Liver (tissue), 3 donors: Measurements from ENCODE around the gene PTPRB.
A peak's percentile ranks its signal among the peaks of the same experiment; 100 is the strongest.

Source experiments
- ATF3 ChIP-seq: IDR thresholded peaks from 2 replicates; pipeline ENCODE4 v1.6.1; 2016; ENCODE audit warnings: antibody characterized with exemption
- CTCF ChIP-seq: fragments of 150-350 bp; IDR thresholded peaks from 2 replicates; pipeline ENCODE4 v1.5.1; 2017; ENCODE audit warnings: improper control_type of control experiment, low read depth, low read length; ENCODE audit not compliant: missing input control
- EGR1 ChIP-seq, 2 donors: IDR thresholded peaks; 2 replicates each; pipeline ENCODE4 v1.6.1; 2016 to 2018; ENCODE audit warnings: antibody characterized with exemption in 2 of 2, low read depth in 2 of 2
- FOXA1 ChIP-seq: IDR thresholded peaks from 2 replicates; pipeline ENCODE4 v1.6.1; 2016; ENCODE audit warnings: antibody characterized with exemption
- GABPA ChIP-seq, 2 donors: IDR thresholded peaks in 1 of 2; conservative IDR thresholded peaks in 1 of 2; 2 replicates each; pipeline ENCODE4 v1.6.1; 2016; ENCODE audit warnings: antibody characterized with exemption in 2 of 2, mild to moderate bottlenecking in 1 of 2, moderate library complexity in 1 of 2
- JUND ChIP-seq, 2 donors: IDR thresholded peaks; 2 replicates each; pipeline ENCODE4 v1.6.1; 2016; ENCODE audit warnings: antibody characterized with exemption in 2 of 2
- MAX ChIP-seq: IDR thresholded peaks from 2 replicates; pipeline ENCODE4 v1.6.1; 2016; ENCODE audit warnings: antibody characterized with exemption
- NR2F2 ChIP-seq: IDR thresholded peaks from 2 replicates; pipeline ENCODE4 v1.6.1; 2016; ENCODE audit warnings: antibody characterized with exemption
- RAD21 ChIP-seq, 2 donors: IDR thresholded peaks; 2 replicates each; pipeline ENCODE4 v1.6.1; 2016; ENCODE audit warnings: antibody characterized with exemption in 2 of 2, mild to moderate bottlenecking in 2 of 2
- REST ChIP-seq: IDR thresholded peaks from 2 replicates; pipeline ENCODE4 v1.6.1; 2016; ENCODE audit warnings: antibody characterized with exemption, mild to moderate bottlenecking
- SP1 ChIP-seq: IDR thresholded peaks from 2 replicates; pipeline ENCODE4 v1.6.1; 2018; ENCODE audit warnings: antibody characterized with exemption, mild to moderate bottlenecking
- TAF1 ChIP-seq: conservative IDR thresholded peaks from 2 replicates; pipeline ENCODE4 v1.6.1; 2016; ENCODE audit warnings: antibody characterized with exemption, mild to moderate bottlenecking
- YY1 ChIP-seq: IDR thresholded peaks from 2 replicates; pipeline ENCODE4 v1.6.1; 2016; ENCODE audit warnings: antibody characterized with exemption, mild to moderate bottlenecking
- ZBTB33 ChIP-seq: IDR thresholded peaks from 2 replicates; pipeline ENCODE4 v1.6.1; 2016; ENCODE audit warnings: antibody characterized with exemption
- donor health status: healthy.
- donor health status: healthy.

GRCh38 chr12:70553391-70553859 lies 83.8 kb downstream of the PTPRB start:
- no peak for TF ChIP-seq REST
- no peak for TF ChIP-seq CTCF
- TF ChIP-seq EGR1 (IDR thresholded peaks at IDR 0.05; ENCODE audit: low read depth in 2 of 2): no peak
- TF ChIP-seq GABPA (IDR thresholded peaks at IDR 0.05 in 1 of 2, conservative IDR thresholded peaks at IDR 0.05 in 1 of 2): no peak
- no peak for TF ChIP-seq TAF1
- TF ChIP-seq RAD21 (IDR thresholded peaks at IDR 0.05): no peak
- no peak for TF ChIP-seq ZBTB33
- no peak for TF ChIP-seq FOXA1
- TF ChIP-seq SP1: no peak
- TF ChIP-seq JUND (IDR thresholded peaks at IDR 0.05): no peak
- TF ChIP-seq MAX: no peak
- TF ChIP-seq NR2F2: peak; percentile 19
- TF ChIP-seq ATF3: no peak
- TF ChIP-seq YY1: no peak
